Lower leg skin (tissue), 3 donors: ENCODE results near the gene SBK2.

ENCODE experiments used
- CTCF ChIP-seq, 3 donors: fragments of 450-650 bp; IDR thresholded peaks; one replicate each; pipeline ENCODE4 v1.5.1; 2016; ENCODE audit warnings: antibody characterized with exemption in 3 of 3, mild to moderate bottlenecking in 3 of 3, moderate library complexity in 2 of 3
- POLR2A ChIP-seq, 2 donors: fragments of 450-650 bp; IDR thresholded peaks; one replicate each; pipeline ENCODE4 v1.6.1; 2016 to 2017; ENCODE audit warnings: antibody characterized with exemption in 2 of 2, mild to moderate bottlenecking in 1 of 2, moderate library complexity in 1 of 2

- TF ChIP-seq CTCF (IDR thresholded peaks at IDR 0.05) (no peak), POLR2A (IDR thresholded peaks at IDR 0.05) (no peak)
These were observed 44.5 kb downstream of the SBK2 start for GRCh38 chr19:55492362-55492944.
